Fibroblast of villous mesenchyme (primary cell): ENCODE data around the gene HNRNPLL. TPM values are rescaled to one million over a fixed set of nuclear protein-coding genes. Genes with fewer than 3 reads are reported as not detected.
"Not testable (repeated sequence)": the region's sequence is repeated elsewhere in the genome, so short reads cannot be mapped to it uniquely, and the experiment has no call there.

Source experiments
- DNase-seq: peaks from one replicate; pipeline ENCODE4 v3.0.0-alpha.2; 2010; ENCODE audit warnings: low read depth
- H3K4me3 ChIP-seq: 2 replicates; pipeline ENCODE4 v1.5.1; 2011; ENCODE audit warnings: low read depth, mild to moderate bottlenecking, low read length
- total RNA-seq: library from RNA; depleted of rRNA; stranded (reverse); fragments of >200 nt; gene quantifications from 2 replicates; pipeline ENCODE4 v1.2.3, GENCODE V29; 2012
- TF ChIP-seq, protein P1 (sequence below): IDR thresholded peaks from 2 replicates; pipeline ENCODE4 v1.5.1; 2012; ENCODE audit warnings: low read depth, mild to moderate bottlenecking, low read length; ENCODE audit not compliant: insufficient read depth

HNRNPLL gene
- total RNA-seq, 1 donor: 57.0 TPM

DNA sequence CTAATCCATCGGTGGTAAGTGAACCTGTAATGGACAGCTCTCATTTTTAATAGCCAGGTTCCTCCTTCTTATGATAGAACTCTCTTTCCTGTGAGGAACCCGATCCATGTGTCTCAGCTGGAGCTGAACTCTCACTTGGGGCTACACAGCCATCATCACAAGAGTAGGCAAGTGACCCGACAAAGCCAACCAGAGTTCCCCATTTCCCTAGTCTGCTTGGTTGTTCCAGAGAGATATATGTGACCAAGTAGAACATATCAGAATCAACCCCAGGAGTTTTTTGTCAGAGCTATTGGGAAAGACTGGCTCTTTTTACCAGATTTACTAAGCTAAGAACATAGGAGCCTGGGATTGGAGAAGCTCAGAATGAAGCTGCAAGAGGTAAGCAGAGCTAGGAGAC lies 14.6 kb upstream of the HNRNPLL start:
- no peak overlapping the region for H3K4me3 ChIP-seq
- DNase-seq: no peak
- TF ChIP-seq, protein P1, sequence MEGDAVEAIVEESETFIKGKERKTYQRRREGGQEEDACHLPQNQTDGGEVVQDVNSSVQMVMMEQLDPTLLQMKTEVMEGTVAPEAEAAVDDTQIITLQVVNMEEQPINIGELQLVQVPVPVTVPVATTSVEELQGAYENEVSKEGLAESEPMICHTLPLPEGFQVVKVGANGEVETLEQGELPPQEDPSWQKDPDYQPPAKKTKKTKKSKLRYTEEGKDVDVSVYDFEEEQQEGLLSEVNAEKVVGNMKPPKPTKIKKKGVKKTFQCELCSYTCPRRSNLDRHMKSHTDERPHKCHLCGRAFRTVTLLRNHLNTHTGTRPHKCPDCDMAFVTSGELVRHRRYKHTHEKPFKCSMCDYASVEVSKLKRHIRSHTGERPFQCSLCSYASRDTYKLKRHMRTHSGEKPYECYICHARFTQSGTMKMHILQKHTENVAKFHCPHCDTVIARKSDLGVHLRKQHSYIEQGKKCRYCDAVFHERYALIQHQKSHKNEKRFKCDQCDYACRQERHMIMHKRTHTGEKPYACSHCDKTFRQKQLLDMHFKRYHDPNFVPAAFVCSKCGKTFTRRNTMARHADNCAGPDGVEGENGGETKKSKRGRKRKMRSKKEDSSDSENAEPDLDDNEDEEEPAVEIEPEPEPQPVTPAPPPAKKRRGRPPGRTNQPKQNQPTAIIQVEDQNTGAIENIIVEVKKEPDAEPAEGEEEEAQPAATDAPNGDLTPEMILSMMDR: no peak

DNA sequence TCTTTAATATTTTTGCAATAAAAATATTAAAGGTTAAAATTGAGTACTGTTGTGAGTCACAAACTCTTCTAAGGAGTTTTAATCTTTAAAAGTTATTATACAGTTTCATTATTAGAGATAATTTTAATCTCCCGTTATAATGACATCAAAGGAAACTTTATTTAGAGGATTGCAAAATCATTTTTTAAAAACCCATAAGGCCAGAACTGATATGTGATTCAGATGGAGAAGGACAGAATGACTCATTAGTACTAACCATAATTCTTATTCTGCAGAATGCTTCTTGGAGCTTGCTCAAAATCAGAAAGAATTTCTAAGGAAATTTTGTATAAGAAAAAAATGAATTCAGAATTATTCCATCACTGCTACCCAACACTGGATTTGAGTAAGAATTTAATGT lies 12.5 kb upstream of the HNRNPLL start:
- no peak overlapping the region for H3K4me3 ChIP-seq
- TF ChIP-seq, protein P1: no peak
- DNase-seq: peak; percentile 47

DNA sequence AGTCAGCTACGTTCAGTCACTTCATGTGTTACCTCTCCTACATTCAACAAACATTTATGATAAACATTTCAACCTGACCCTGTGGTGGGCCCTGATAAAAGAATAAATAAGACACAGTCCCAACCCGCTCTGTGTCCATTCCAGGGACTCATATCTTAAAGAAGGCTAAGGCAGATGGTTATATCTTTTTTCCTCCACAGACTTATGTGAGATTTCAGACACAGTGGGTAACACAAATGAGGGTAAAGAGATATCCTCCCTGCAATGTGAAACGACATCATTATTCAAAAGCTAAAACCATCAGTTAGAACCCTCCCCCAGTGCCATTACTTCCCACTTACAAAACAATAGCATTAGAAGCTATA lies 11.1 kb upstream of the HNRNPLL start:
- no peak for DNase-seq
- H3K4me3 ChIP-seq: no peak overlapping the region
- TF ChIP-seq, protein P1: no peak

DNA sequence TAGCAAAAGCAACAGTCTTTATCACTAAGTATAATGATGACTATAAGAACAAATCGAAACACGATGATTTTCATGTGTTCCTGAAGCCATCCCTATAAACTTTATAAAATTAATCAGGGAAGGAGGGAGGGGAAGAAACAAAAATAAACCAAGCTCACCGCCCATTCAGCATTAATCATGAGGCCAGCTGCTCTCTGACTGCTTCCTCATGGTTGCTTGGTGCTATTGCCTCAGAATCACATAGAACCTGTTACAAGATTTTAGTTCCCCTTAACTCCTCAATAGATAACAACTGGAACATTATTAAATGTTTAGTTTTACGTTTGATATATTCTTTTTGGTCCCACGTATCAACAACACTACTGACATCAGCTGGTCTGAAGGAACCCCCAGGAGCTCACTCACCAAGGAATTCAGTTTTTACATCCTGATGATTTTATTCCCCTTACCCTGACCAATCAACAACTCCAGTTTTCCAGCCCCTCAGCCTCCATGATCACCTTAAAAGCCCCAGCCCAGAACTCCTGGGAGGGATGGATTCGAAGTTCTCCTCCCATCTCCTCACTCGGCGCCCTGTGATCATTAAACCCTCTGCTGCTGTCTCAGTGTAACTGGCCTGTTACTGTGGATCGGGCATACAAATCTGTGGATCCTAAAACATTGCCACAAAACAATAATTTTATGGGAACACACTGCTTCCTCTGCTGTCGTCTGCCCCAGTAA lies 10.6 kb upstream of the HNRNPLL start:
- TF ChIP-seq, protein P1: no peak
- DNase-seq: peak; percentile 8
- H3K4me3 ChIP-seq: no peak overlapping the region

DNA sequence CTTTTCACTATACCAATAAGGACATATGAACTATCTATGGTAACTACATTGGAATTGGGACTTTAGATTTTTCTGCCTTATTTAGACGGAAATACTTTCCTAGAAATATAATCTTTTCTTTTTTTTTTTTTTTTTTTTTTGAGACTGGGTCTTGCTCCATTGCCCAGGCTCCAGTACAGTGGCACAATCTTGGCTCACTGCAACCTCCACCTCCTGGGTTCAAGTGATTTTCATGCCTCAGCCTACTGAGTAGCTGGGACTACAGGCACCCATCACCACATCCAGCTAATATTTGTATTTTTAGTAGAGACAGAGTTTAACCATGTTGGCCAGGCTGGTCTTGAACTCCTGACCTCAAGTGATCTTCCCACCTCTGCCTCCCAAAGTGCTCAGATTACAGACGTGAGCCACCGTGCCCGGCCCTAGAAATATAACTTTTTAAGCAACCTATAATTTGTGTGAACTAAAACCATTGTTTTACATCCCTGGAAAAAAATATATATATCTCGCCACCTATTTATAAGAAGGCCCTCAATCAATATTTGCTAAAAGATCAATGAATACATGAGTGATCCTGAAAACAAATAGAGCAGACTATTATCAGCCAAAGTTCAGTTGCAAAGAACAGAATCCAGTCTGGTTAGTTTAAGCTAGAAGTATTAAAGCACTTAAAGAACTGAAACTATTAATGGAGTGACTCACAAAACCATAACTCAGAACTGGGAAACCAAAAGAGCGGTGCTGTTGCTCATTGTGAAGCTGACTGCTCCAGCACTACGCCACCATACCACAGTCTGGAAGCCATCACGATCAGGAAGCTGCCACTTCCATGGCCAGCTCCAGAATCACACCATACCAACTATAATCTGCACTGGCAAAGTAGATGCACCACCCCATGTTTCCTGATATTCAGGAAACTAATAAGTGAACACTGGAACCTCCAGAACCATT lies 8.4 kb upstream of the HNRNPLL start:
- DNase-seq: peak; percentile 55
- H3K4me3 ChIP-seq: no peak overlapping the region

DNA sequence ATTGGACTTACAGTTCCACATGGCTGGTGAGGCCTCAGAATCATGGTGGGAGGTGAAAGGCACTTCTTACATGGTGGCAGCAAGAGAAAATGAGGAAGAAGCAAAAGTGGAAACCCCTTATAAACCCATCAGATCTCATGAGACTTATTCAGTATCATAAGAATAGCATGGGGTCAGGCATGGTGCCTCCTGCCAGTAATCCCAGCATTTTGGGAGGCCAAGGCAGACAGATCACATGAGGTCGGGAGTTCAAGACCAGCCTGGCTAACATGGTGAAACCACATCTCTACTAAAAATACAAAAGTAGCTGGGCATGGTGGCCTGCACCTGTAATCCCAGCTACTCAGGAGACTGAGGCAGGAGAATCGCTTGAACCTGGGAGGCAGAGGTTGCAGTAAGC lies 6.5 kb upstream of the HNRNPLL start:
- not testable (repeated sequence) for H3K4me3 ChIP-seq, DNase-seq

More for the DNA sequence above, 8.4 kb upstream of the HNRNPLL start:
- TF ChIP-seq, protein P1: no peak

DNA sequence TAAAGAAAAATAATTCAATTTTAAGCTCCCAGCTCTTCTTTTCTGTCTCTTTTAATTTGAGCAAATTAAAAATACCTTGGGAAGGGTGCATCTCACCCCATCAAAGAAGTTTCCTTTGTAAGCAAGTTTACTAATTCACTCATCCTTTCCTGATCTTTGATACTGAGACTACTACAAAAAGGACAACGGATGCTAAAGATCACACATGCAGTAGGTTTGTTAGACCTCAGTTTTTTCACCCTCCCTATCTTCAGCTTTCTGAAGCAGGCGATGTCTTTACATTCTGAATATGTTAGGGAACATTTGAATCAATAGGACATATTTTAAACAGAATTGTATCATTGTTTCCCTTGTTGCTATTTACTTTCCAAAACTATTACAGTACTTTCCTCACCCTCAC lies 6.0 kb upstream of the HNRNPLL start:
- H3K4me3 ChIP-seq: no peak overlapping the region
- no peak for DNase-seq
- TF ChIP-seq, protein P1: no peak
